NCI-H187 (cell line): ENCODE data around the gene CST3.
"Not testable (repeated sequence)": the region's sequence is repeated elsewhere in the genome, so short reads cannot be mapped to it uniquely, and the experiment has no call there.

Source experiments
- DNase-seq, 2 experiments: peaks; one replicate each; lab custom pipeline; 2025; lab: John Stamatoyannopoulos, UW

Gene CST3

GRCh38 chr20:23637282-23638221 lies at the start of gene CST3:
TSS of gene CST3 (minus strand) at chr20:23637955. CDS start at chr20:23637862, 93 bp downstream.
- DNase-seq = peak; percentile 37 to 64

GRCh38 chr20:23686046-23686750 lies 48.4 kb upstream of the CST3 start:
- no peak for DNase-seq

- not testable (repeated sequence) for DNase-seq
Measured at GRCh38 chr20:23685529-23685896, 47.8 kb upstream of the CST3 start.

GRCh38 chr20:23684261-23684660 lies 46.5 kb upstream of the CST3 start:
- no peak for DNase-seq

- no peak for DNase-seq
Measured at GRCh38 chr20:23683807-23684206, 46.1 kb upstream of the CST3 start.

GRCh38 chr20:23683281-23683680 lies 45.5 kb upstream of the CST3 start:
- no peak for DNase-seq

GRCh38 chr20:23680146-23680545 lies 42.4 kb upstream of the CST3 start:
- DNase-seq = no peak

GRCh38 chr20:23679133-23680092 lies 41.7 kb upstream of the CST3 start:
- no peak for DNase-seq

GRCh38 chr20:23673209-23673608 lies 35.5 kb upstream of the CST3 start:
- no peak for DNase-seq

GRCh38 chr20:23672158-23672557 lies 34.4 kb upstream of the CST3 start:
- DNase-seq = no peak

GRCh38 chr20:23671479-23671878 lies 33.7 kb upstream of the CST3 start:
- no peak for DNase-seq

GRCh38 chr20:23670361-23670760 lies 32.6 kb upstream of the CST3 start:
- no peak for DNase-seq

GRCh38 chr20:23669866-23670265 lies 32.1 kb upstream of the CST3 start:
- no peak for DNase-seq

GRCh38 chr20:23669327-23669726 lies 31.6 kb upstream of the CST3 start:
- DNase-seq = no peak

GRCh38 chr20:23668477-23668951 lies 30.8 kb upstream of the CST3 start:
- DNase-seq = peak in 1 of 2 experiments; percentile 13

- DNase-seq = no peak
Measured at GRCh38 chr20:23667666-23668065, 29.9 kb upstream of the CST3 start.

- DNase-seq = no peak
Measured at GRCh38 chr20:23666698-23667097, 28.9 kb upstream of the CST3 start.

GRCh38 chr20:23666189-23666588 lies 28.4 kb upstream of the CST3 start:
- DNase-seq = no peak

GRCh38 chr20:23664954-23665353 lies 27.2 kb upstream of the CST3 start:
- no peak for DNase-seq

GRCh38 chr20:23664046-23664445 lies 26.3 kb upstream of the CST3 start:
- DNase-seq = not testable (repeated sequence)

- no peak for DNase-seq
Measured at GRCh38 chr20:23663180-23663579, 25.4 kb upstream of the CST3 start.
